HG03354 (cell line): ENCODE measurements around the gene MYH9.
A peak's percentile ranks its signal among the peaks of the same experiment; 100 is the strongest.

ENCODE experiments used
- ATAC-seq: cut with Tn5 transposase; IDR thresholded peaks from one replicate; pipeline ENCODE4 v1.9.1; 2021; ENCODE audit warnings: mild to moderate bottlenecking; ENCODE audit not compliant: unreplicated experiment, poor library complexity, severe bottlenecking

MYH9 gene

DNA sequence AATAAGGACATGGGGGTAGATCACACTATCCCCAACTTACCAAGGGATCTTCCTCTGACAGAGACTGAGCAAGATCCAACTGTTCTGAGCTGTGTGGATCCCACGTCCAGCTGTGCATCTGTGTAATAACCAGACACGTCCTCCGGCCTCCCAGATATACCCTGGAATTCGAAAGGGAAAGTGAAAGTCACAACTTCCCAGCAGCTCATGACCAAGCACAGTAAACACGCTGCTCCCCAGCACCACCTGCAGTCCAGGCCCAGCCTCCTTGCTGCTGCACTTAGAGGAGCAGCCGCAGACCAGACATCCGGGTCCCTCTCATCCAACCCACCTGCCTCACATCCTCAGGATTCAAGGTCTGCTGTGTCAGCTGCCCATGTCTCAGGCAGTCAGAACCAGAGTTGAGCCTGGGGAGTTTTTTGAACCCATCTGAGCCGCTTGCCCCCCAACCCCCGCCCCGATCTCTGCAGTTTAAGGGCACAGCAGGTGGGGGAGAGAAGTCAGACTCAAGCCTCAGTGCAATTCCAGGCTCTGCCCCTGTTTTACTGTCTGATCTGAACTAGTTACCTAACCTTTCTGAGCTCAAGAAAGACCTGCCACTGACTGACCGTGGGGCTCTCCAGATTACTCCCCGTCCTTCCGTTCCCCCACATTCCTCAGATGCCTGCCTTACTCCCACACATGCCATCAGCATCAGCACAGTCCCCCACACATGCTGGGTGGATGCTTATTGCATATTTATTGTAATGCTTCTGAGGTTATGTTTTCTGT lies 148.2 kb downstream of the MYH9 start, which contains the start of gene APOL2:
Gene APOL2 (minus strand): TSS at position 127 of the 771 bp plus-strand sequence. CDS start 6,365 bp downstream, outside the sequence.
- ATAC-seq, result peak; percentile 96

DNA sequence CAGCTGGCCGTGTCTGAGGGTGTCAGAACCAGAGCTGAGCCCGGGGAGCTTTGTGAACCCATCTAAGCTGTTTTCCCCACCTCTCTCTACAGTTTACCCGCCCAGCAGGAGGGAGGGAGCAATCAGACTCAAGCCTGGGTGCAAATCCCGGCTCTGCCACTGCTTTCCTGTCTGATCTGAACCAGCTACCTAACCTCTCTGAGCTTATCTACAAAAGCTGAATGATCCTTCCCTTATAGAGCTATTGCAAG lies 148.7 kb downstream of the MYH9 start:
- peak; percentile 16 for ATAC-seq

DNA sequence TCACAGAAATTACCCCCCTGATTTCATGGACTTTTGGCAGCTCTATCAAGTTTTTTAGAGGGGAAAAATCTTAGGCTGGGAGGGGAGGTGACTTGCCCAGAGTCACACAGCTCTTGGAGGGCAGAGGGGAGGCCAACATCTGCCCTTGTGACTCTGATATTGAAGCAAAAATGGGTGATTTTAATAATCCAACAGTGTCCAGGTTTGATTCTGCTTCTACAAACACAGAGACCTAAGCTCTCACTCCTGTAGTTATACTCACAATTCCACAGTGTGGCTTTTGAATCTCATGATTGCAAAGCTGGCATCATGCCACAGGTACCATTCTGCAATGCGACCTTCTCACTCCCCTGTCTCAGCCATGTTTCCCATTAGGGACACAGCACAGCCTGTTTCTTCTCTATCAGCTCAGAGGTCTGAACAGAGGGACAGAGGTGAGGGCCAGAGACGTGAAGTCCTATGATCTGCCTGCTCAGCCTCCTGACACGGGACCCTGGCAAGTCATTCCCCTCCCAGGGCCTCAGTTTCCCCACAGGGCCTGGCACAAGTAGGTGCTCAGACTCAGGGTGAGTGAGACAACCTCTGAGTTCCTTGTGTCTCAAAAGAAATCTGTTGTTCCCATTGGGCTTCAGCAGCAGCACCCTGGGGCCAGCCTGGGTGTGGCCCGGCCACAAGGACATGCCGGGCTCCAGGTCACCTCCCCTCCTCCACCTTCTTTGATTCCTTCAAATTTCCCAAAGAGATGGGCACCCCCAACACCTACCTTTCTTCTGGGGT lies 149.2 kb downstream of the MYH9 start:
- ATAC-seq, result no peak

DNA sequence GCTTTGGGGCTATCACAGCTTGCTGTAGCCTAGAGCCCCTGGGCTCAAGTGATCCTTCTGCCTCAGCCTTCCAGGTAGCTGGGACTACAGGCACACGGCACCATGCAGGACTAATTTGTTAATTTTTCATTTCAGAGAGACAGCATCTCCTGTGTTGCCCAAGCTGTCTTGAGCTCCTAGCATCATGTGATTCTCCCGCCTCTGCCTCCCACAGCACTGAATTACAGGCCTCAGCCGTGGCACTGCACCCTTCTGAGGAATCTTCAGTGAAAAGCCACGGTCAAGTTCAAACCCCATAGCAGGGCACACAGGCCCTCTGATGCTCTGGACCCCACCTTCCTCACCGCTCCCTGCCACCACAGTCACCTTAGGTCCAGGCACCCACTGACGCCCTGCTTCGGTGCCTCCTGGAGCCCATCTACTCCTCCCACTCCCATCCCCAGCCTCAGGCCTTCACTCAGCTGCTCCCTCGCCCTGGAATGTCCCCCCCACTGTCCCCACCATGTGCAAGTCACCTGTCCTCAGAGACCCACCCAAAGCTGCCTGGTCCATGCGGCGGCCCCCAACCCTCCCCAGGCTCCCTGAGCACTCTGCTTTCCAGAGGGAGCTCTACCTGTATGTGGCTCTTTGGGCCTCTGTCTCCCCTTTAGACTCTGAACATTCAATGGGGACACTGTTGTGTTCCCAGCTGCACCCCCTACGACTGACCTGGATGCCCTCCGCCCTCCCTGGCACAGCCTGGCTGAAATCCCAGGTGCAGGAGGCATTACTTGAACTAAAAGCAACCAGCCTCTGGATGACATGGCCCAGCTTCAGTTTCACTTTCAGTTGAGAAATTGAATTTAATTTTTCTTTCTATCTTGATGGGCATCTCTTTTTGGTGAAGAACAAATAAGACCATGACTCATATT lies 150.1 kb downstream of the MYH9 start:
- no peak for ATAC-seq

DNA sequence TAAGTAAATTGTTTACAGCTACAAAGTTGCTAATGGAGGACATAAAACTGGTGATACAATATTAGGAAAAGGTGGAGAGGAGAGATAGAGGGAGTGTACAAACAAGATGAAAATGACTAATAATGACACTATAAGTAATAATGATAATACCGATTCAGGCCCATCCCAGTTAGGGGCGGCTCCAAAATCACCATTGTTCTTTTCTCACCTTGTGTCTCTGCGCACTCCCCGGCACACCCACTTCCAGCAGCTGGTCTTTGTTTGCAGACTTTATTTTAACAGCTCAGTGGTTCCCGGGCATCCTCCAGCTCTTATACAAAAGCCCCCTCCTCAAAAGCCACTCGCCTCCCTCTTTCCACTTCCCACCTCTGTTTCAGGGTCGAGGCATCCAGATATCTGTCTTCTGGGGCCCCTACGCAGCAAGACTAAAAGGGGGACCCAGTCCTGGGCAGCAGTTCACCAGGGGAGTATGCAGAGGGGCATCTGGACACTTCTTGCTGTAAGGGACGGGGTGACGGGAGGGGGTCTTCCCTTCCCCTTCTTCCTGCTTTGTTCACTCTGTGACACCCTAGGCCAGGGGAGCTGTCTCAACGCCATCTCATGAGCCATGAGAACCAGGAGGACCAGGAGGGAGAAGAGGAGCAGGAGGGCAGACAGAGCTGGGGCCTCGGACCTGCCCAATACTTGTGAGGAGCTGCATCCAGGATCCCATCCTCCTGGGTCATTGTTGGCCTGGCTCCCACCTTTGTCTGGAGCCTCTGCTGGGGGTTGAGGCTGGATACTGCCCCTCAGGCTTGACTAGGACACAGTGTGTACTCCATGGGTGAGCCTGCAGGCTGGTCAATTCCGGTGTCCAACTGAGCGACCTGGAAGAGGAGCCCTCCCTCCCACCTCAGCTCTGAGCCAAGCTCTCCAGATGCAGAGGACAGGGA lies 151.1 kb downstream of the MYH9 start:
- no peak for ATAC-seq

DNA sequence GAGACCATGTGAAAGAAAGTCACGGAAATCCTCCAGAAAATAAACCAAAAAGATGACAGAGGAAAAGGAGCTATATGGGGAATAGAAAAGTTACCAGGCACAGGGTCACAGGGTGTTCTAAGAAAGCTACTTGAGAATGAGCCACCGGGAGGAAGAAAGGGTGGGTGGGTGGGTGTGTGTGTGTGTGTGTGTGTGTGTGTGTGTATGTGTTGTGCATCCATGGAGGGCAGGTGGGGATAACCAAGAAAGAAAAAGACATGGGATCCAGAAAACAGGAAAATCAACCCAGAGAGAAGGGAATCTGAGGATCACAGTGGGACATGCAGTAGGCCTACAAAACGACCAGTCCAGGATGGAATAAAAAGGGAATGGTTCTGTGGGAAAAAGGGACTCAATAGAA lies 152.2 kb downstream of the MYH9 start:
- ATAC-seq, result no peak

DNA sequence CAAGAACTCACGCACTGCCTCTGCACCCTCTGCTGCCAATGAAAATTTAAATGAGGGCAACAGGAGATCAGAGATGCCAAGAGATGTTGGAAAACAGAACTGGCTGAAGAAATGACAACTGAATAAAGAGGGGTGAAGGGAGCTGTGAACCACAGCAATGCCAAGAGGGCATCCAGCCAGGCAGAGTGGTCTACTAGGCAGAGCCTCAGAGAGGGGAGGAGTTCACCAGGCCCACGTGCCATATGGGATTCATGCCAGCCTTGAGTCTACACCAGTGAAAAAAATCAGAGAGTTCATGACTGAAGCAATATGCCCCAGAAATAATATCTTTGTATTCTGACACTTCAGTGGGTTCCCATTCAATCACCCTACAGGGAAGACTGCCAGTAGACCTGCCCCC lies 152.8 kb downstream of the MYH9 start:
- ATAC-seq, result no peak

DNA sequence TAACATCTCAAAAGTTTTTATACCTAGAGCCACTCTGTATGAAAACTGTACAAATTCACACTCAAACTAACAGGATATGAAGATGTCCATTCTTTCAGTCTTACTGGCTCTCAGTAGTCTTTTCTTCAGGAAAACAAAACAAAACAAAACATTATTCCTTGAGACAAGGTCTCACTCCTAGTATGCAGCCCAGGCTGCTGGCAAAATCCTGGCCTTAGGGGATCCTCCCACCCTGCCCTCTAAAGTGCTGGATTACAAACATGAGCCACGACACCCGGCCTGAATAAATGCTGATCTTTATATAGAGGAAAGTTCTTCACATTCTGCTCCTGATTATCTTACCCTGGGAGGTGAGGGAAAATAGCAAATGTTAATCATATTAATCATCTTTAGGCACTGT lies 153.6 kb downstream of the MYH9 start:
- ATAC-seq, result no peak

DNA sequence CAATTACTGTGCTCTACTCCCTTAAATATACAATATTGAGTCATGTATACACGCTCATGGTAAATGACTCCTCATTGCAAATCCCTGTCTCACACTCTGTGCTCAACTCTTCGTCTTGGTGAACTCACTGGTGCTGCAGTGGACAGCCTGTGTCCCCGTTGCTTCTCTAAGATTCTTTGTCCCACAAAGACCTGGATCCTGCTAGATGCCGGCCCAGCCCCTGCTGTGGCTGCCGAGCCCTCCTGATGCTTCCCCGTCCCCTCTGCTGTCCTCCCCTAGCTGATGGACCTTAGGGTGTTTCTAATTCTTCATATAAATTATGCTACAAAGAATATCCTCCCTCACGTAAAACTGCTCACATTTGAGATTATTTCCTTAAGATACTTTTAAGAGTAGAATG lies 154.0 kb downstream of the MYH9 start:
- no peak for ATAC-seq

DNA sequence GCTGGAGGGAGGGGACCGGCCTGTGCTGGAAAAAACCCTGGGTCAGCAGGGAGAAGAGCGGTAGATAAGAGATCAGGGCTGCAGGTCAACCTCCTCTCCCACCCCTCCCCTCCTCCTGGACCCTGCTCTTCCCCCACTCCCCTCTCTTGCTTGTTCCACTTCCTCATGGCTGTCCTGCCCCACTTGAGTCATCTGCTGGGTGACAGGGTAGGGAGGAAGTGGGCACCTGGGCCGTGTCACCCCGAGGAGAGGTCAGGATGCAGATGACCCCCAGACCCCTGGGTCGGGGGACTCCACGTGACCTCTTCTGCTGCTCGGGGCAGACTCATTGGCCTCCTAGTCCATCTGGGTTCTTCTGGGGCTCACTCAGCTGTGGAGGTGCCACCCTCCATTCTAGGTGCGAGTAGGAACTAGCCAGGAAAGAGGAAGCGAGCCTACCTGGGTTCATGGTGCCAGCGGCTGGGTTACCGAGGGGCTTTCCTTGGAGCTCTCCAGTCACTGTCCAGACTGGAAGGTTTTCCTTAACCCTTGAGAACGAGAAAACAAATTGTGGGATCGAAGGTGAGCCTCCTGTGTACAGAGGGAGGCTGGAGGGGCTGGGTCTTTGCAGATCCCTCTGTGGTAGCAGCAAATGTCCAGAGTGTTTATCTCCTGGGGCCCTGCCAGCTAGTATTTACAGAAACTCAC lies 154.9 kb downstream of the MYH9 start:
- no peak for ATAC-seq
